ENCODE results near the gene DACH2.

The DACH2 gene

DNA sequence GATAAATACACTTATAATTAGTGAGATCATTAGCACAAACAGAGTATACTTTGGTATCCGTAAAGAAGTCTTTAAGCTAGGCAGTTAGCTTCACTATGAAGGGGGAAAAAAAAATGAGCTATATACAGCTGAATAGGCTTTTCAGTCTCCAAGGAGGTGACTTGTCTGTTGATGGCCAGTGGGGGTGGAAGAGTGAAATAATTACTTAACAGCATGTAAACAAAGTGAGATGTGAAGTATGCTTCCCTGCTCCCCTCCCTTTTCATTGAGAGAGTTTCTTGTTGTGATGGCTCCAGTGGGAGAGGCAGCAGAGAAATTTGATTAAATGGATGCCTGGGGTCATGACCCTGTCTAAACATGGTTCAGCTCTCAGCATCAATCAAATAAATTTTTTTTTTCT is 180.9 kb downstream of the DACH2 start:
- no peak for DNase-seq

DNA sequence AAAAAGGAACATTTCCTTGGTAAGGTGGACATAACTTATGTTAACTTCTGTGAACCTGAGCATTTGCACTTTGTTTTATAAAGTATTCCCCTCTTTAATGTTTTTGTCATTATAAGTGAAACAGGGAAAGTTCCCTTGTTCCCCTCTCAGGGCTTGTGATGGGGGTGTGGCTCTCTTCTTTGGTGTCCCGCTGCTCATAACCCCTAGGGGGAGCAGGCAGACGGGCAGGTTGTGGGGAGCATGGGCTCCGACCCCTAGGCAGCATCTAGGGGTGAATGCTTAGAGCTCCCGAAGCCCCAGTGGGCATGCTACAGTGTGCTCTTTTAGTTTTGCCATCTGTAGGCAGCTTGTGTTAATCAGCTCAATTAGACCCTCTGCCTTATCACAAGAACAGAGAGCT is 200.4 kb downstream of the DACH2 start:
- no peak for DNase-seq

DNA sequence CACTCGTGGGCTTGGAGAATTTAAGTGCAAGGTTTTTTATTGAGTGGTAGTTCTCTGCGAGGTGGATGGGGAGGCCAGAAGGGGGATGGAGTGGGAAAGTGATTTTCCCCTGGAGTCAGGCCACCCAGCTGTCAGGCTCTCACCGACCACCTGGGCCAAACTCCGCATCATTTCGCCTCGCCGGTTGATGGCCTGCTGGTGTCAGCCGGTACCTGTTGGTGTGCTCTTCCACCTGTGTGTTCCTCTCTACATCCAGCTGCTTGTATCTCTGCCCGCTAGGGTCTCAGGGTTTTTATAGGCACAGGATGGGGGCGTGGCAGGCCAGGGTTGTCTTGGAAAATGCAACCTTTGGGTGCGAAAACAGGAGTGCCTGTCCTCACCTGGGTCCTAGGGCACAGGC is 200.9 kb downstream of the DACH2 start:
- DNase-seq: no peak

DNA sequence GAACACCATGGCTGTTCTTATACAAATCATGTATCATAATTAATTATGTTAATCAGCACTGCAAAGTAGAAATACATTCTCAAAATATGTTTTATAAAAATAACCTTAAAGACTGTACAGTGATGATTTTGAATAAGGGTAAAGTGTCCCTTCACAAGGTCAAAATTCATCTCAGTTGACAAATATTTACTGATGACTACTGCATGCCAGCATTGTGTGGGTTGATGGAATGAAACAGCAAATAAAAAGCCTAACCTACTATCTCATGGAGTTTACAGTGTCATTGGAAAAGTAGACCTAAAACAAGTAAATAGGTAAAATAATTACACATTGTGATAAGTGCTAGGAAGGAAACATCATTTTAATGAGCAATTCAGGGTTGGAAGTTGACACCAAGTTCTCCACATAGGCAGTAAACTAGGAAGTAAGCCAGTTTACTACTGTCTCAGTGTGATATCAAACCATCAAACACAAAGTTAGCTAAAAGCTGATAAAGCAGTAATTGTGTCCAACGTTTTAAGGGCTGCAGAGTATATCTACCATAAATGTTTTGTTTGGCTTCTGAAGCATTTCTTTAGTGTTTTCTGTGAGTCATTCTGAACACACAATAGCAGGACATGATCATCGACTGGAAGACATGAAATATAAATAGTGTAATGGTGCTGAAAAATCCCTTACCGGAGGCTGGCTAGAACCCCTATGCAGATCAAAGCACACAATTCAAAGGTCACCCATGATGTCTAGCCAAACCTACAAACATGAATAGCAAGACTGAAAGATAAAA is 221.8 kb downstream of the DACH2 start:
- no peak for DNase-seq

DNA sequence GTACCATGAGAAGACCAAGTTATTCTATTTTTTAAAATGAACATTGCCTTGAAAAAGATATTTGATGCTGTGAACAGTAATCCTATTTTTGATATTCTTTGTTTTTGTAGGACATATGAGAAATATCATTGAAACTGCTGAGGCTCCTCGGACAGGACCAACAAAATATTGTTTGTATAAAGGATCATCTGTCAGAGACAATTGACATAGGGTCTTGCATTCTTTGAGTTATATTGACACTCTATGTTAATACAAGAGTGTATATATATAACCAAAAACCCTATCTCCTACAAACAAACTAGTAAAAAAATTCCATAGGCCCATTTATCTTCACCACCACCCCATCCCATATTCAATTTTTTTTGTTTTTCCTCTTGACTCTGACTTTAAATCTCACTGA is 222.7 kb downstream of the DACH2 start:
- DNase-seq: no peak

DNA sequence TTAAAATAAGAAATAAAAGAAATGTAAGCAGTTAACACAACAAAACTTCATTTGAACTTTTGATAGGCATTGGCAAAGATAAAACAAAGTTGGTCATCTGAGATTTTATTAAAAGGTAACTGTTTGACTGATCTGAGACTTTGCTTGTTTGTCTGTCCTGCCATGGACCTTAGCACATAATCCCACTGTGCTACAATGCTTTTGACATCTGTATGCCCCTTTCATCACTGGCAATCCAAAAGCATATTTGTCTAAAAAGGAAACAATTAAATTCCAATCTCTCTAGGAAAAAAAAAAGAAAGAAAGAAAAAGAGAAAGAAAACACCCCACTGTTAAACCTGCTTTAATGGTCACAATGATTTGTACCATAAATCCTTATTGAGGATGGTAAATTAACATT is 231.0 kb downstream of the DACH2 start:
- no peak for DNase-seq

DNA sequence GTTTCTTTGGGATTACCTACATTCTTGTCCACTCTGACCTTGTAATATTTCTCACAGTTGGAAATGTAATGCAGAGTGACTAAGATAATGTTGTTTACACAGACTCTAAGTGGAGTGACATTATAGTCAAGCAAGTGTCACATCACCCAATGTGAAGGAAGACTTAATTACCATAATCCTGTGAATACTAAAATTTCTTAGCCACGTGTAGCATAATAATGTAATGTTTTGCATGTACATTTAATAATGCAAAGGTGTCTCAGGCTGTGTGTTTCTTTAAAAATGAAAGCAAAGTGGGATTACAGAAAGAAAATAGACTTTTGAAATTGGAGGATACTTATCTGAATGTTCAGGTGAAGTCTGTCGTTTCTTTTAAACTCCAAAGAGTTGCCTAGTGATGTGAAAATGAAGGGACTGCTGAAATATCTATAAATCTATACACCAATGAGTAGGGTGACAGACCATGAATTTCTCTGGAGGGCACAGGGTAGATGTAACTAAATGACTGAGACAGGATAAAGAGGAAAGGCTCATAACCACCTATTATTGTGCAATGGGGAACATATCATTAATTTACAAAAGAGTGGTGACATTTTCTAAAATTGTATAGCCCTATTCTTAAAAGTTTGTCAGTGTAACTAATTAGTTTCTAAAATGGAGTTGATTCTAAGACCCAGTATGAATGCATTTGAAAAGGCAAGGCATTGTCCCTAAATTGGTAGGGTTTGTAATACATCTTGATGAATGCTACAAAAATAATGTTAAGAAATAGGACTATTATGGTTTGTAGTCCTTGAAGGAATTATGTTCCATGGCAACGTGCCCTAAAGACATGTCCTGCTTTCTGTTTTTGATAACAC is 235.7 kb downstream of the DACH2 start:
- DNase-seq: no peak

DNA sequence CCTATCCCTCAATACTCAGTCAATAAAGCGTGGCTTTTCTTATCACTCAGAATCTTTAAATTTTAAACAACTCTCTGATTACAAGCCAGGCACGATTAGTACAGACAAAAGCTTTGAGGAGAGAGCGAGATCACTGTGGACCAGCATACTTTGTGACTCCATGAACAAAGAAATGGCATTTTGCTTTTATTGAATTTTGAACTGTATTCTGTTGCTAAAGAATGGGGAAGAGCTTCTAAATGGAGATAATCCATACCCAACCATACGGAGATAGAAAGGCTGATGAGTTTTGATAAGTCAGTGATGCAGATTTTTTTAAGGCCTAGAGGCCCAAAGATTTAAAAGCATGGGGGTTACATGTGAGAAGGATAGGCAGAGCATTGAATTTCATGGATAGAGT is 259.1 kb downstream of the DACH2 start:
- DNase-seq: no peak

DNA sequence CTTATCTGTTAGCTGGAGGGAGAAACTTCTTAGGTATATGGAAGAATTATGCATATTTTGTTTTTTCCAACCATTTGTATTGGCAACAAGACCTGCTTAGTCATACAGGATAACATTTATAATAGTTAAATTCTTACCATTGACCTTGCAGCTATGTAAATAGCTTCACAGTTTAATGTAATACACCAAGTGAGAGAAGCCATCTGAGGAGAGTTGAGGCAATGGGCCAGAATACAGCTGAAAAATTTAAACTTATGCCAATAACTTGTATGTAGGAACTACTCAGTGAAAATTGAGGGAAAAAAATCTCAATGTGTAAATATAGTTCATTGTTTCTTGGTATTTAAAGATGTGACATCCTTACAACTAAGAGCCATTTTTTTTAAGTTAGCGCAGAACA is 273.5 kb downstream of the DACH2 start:
- no peak for DNase-seq

DNA sequence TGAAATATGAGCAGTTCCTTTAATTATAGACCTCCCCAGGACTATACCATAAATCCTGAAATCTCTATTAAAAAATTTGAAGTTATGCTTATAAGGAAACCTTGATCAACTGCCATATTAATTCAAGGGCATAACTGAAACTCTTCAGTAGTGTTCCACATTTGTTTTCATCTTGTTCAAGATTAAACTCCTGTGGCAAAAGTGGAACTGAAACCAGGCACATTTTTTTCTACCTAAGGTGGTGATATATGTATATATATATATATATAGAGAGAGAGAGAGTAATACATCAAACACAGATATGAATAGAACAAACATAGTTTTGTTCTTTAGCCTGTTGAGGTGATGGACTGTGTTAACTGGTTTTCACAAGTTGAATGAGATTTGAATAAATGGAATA is 287.9 kb downstream of the DACH2 start:
- DNase-seq: no peak

DNA sequence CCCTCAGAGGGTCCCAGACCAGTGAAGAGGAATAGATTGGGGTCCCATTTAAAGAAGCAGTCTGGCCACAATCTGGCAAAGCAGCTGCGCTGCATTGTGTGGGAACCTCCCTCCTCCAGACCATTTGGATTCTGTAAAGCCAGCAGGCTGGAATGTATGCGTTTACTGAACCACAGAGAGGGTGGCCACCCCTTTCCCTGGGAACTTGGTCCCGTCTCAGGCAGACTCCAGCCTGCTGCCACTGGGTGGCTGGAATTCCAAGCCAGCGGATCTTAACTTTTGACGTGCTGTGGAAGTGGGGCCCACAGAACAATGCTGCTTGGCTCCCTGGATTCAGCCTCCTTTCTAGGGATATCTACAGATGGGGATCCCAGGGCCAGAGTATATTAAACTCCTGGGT is 307.2 kb downstream of the DACH2 start:
- DNase-seq: no peak

DNA sequence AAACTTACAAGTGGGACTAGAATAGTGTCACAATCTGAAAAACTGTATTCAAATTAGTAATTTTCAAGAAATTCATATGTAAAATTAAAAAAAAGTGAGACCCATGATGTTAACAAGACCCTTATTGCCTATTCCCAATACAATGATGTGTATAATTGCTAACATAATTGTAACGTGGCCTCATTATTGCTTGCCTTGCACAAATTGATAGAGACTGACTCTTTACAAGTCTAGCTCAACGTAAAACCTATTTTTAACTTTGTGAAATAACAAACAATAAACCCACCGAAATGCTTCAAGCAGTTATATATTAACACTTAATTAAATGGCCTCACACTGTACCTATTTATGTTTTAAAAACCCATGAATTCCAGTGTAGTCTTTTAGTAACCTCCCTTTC is 312.5 kb downstream of the DACH2 start:
- no peak for DNase-seq

DNA sequence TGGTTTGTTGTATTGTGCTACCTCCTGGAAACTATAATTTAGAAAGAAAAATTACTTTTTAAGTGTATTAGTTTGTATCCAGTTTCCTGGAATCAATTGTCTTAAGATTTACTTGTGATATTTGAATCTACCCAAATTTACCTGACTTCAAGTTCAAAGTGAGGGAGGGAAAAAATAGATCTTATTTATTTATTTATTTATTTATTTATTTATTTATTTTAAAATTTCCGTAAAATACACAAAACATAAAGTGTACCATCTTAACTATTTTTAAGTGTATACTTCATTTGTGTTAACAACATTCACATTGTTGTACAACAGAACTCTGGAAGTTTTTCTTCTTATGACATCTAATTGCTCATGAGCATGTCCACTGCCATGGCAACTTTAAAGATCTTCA is 356.0 kb downstream of the DACH2 start:
- DNase-seq: no peak

DNA sequence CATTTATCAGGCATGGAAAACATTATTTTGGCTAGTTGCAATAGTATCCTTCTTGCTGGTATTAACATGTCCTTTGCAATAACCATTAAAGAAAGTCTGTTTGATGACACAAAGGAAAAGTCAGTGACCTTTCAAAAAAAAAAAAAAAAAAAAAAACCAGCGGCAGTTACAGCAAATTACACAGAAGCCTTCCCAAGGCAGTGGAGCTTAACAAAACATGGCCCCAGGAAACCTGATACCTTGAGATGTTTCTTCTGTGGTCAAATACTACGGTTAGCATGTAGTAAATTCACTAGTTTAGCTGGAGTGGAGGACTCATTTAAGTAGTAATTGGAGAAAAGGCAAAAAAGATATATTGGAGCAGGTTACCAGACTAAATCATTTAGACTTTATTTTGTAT is 359.1 kb downstream of the DACH2 start:
- no peak for DNase-seq

DNA sequence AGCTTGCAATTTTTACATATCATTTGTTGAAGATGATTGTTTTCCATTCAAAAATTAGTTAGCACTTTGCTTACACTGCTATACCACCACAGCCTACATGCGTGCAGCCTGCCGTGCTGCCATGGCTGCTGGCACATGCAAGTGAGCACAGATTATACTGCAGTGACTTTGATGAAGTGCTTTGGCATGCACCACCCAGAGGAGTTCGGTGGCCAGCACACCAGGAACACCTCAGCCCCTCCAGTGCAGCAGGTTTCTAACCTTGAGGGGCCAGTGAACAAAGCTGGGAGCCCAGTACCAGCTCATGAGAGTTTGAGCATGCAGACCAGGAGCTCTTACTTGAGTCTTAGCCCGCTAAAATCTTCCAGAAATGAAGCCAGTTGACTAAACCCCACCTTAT is 431.5 kb downstream of the DACH2 start:
- DNase-seq: no peak

DNA sequence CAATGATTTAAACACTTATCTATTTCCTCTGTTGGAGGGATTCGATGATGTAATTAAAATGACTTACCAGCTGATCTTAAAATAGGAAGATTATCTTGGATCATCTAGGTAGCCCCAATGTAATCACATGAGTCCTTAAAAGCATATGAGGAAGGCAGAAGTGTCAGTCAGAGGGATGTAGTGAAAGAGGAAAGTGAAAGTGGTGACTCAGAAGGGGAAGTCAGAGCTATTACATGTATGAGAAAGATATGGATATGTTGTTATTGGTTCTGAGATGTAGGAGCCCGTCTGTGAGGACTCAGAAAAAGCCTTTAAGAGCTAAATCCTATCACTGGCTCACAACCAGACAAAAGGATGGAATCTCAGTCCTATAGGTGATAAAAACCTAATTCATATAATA is 456.4 kb downstream of the DACH2 start:
- no peak for DNase-seq

DNA sequence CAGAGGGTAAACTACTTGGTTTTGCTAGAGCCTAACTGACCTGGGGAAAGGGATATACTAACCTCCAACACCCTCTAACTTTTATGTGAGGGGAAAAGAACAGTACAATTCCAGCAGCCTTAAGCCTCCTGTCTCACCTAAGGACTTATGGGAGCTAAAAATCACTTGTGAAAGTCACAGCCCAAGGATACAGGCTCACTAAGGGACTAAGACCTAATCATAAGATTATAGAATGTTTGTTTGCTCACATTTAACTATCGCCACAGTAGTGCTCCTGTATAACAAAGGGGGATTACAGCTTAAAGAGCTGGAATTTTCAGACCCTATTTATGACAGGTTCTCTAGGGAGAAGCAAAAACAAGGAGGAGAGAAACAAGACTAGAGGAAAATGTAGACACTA is 548.7 kb downstream of the DACH2 start:
- DNase-seq: no peak

DNA sequence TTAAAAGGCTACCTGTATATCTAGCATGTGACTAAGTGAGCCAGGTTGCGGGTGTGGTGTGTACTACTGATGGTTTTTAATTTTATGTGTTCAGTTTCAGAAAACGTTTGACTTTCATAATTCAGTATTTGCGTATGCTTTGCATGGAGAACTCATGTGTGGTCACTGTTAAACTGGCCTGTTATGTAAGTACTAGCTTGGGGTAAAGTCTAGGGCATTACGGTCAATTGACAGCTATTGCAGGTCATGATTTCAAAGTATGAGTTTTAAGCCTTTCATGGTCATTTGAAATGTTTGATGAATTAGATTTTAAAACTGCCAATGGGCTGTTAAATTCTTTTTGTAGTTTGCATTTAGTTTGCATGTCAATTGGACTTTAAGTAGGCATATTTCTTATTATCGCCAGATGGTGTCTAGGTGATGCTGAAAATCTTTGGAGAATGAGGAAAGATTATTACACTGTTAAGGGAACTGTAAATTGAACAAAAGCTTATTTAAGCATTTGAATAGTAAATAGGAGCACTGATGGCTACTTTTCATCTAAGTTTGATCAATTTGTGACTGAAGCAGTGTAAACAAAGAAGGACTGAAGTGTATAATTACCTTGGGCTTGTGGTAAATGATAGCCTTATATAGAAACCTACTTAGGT is 563.4 kb downstream of the DACH2 start:
- no peak for DNase-seq

DNA sequence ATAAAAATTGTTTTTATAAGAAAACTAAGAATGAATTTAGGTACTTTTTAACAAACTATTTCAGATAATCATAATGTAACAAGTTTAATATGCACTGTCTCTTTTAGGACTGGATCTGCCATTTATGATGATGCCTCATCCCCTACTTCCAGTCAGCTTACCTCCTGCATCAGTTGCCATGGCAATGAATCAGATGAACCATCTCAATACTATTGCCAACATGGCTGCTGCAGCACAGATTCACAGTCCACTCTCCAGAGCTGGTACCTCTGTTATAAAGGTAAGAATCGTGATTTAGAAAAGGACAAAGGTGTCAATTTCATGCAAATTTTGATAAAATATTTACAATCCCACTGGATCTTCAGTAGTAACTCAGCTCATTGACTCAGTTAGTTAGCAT is 566.2 kb downstream of the DACH2 start:
- DNase-seq: no peak

DNA sequence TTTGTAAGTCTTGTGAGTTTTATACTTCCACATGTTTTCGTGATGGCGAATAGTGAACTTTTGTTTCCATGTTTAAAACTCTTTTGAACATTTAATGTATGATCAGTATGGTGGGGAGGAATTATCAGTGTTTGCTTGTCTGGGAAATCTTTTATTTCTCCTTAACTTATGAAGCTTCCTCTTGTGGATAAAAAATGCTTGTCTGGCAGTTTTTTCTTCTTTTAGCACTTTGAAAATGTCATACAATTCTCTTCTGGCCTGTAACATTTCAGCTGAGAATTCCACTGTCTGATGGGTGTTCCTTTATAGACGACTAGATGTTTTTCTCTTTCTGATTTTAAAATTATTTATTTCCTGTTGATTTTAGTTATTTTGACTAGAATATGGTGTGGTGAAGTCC is 576.0 kb downstream of the DACH2 start:
- no peak for DNase-seq

DNA sequence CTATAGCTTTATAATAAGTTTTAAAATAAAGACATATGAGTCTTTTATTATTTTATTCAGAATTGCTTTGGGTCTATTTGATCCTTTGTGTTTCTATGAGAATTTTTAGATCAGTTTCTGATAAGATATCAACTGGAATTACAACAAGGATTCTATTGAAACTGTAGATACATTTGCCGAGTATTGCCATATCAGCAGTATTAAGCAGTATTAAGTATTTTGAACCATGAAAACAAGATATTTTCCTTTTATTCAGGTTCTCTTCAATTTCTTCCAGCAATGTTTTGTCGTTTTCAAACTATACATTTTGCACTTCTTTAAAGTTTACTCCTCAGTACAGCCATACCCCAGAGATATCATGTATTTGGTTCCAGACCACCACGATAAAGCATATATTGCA is 598.8 kb downstream of the DACH2 start:
- no peak for DNase-seq

DNA sequence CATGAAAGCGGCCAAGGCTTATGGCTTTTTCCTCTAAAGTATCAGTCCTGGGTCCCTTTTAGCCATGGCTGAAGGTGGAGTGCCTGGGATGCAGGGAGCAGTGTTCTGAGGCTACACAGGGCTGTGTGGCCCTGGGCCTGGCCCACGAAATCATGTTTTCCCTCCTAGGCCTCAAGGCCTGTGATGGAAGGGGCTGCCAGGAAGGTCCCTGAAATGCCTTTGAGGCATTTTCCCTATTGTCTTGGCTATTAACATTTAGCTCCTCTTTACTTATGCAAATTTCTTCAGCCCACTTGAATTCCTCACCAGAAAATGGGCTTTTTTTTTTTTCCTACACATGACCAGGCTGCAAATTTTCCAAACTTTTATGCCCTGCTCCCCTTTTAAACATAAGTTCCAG is 657.0 kb downstream of the DACH2 start:
- no peak for DNase-seq

DNA sequence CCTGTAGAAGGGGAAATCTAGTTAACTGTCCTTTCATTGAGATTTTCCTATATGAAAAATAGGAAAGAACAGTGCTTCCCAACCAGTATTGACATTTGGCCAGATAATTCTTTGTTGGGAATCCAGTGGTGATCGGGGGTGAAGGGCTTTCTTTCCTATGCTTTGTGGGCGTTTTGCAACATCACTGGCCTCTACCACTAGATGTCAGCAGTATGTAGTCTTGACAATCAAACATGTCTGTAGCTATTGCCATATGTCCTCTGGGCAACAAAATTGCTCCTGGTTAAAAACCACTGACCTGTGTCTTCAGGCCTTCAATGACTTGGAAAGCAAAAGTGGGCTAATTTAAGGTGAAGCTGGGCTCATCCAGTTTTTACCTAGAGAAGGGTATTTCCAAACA is 658.5 kb downstream of the DACH2 start:
- DNase-seq: no peak

DNA sequence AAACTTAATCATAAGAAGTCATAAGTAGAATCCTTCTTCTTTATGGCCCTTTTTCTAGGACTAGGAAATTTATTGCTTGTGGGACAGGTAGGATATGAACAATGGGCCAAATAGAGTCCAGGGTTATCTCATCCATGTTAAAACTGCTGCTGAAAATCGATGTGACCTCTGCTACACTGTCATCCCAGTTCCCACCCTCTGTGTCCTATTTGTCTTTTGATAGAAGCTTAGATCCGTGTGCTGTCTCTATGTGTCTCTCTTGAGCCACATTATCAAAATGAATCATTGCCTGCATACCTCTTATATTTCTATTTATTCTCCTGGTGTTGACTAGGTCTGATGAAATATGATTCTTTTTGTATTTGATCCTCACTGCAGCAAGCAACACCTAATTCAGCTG is 661.4 kb downstream of the DACH2 start:
- DNase-seq: no peak
